Stimulated activated CD4-positive, alpha-beta T cell treated with anti-CD3 and anti-CD28 coated beads, Interleukin-1b, Interleukin-23, amount 100 ng/mL, for 4 hours (primary cell): ENCODE data around the gene CLIP2.
"Not testable (repeated sequence)": the region's sequence is repeated elsewhere in the genome, so short reads cannot be mapped to it uniquely, and the experiment has no call there.

ENCODE experiments used
- DNase-seq, 2 donors: peaks; one replicate each; pipeline ENCODE4 v3.0.0-alpha.2; 2020; ENCODE audit warnings: low read depth in 2 of 2

The CLIP2 gene

GRCh38 chr7:74371381-74372341, 82.5 kb downstream of the CLIP2 start:
- no peak for DNase-seq

- DNase-seq: no peak
These were observed 83.4 kb downstream of the CLIP2 start for GRCh38 chr7:74372511-74373111.

GRCh38 chr7:74373536-74373935, 84.3 kb downstream of the CLIP2 start:
- no peak for DNase-seq

- no peak for DNase-seq
These were observed 86.6 kb downstream of the CLIP2 start for GRCh38 chr7:74375726-74376220.

GRCh38 chr7:74376256-74377036, 87.2 kb downstream of the CLIP2 start:
- DNase-seq: no peak

- DNase-seq: no peak
These were observed 90.7 kb downstream of the CLIP2 start for GRCh38 chr7:74379938-74380337.

- DNase-seq: no peak
These were observed 91.5 kb downstream of the CLIP2 start for GRCh38 chr7:74380720-74381119.

- not testable (repeated sequence) for DNase-seq
These were observed 94.9 kb downstream of the CLIP2 start for GRCh38 chr7:74384086-74384485.

GRCh38 chr7:74384854-74385253, 95.6 kb downstream of the CLIP2 start:
- DNase-seq: not testable (repeated sequence)

- DNase-seq: no peak
These were observed 98.4 kb downstream of the CLIP2 start for GRCh38 chr7:74387606-74388005.

- DNase-seq: no peak
These were observed 99.7 kb downstream of the CLIP2 start for GRCh38 chr7:74388880-74389415.

GRCh38 chr7:74393722-74394121, 104.5 kb downstream of the CLIP2 start:
- not testable (repeated sequence) for DNase-seq

- DNase-seq: not testable (repeated sequence)
These were observed 105.4 kb downstream of the CLIP2 start for GRCh38 chr7:74394601-74395000.

GRCh38 chr7:74395745-74396311, 106.6 kb downstream of the CLIP2 start:
- no peak for DNase-seq

- no peak for DNase-seq
These were observed 107.8 kb downstream of the CLIP2 start for GRCh38 chr7:74396993-74397392.

GRCh38 chr7:74398426-74398825, 109.2 kb downstream of the CLIP2 start:
- no peak for DNase-seq

GRCh38 chr7:74399006-74399405, 109.8 kb downstream of the CLIP2 start:
- DNase-seq: no peak

- DNase-seq: no peak
These were observed 111.4 kb downstream of the CLIP2 start for GRCh38 chr7:74400420-74401136.

- DNase-seq: peak; percentile 64 to 65
These were observed 112.1 kb downstream of the CLIP2 start for GRCh38 chr7:74401137-74401859.

GRCh38 chr7:74402668-74403067, 113.5 kb downstream of the CLIP2 start:
- not testable (repeated sequence) for DNase-seq
